Stimulated activated CD4-positive, alpha-beta T cell treated with anti-CD3 and anti-CD28 coated beads, Interleukin-12 subunit alpha, Interleukin-12 subunit beta, amount 100 ng/mL, for 24 hours (primary cell): Measurements from ENCODE around the gene ACTL10.
"Not testable (repeated sequence)": the region's sequence is repeated elsewhere in the genome, so short reads cannot be mapped to it uniquely, and the experiment has no call there.

Experiments used
- DNase-seq, 2 experiments: peaks; one replicate each; pipeline ENCODE4 v3.0.0-alpha.2; 2020; ENCODE audit warnings: low read depth in 2 of 2

ACTL10 gene

DNA sequence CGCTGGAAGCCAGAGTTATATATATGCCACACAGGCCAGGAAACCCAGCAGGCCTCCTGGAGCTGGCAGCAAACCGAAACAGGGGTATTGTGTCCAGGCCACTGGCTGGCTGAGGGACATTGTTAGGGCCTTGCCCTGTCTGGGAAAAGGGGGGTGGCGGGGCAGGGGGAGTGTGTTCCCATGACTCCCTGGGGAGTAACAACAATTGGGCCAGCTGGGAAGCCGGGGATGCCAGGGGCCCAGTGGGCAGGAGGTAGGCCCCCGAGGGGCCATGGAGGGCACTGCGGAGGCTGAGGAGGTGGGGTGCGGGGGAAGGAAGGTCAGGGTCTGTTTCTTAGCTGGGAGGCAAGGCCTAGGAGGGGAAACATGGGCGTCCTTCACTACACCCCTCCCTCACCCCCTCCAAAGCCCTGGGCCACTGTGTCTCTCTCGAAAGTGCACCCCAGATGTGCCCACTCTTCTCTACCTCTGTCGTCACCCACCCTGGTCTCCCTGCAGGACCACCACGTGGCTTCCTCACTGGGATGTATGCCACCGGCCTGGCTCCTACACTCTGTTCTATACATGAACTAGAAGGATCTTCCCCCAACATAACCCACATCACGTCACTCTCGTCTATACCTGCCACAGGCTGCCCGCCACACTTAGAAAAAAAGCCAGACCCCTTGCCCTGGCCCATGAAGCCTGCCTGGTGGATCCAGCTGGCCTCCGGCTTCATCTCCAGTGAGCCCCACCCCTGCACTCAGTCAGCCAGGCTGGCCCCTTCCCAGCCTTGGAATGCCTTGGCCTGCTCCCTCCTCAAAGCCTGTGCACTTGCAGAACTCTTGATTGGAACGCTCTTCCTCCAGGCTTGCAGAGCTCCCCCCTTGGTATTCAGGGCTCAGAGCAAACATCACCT, 27.2 kb downstream of the ACTL10 start:
- DNase-seq = no peak

DNA sequence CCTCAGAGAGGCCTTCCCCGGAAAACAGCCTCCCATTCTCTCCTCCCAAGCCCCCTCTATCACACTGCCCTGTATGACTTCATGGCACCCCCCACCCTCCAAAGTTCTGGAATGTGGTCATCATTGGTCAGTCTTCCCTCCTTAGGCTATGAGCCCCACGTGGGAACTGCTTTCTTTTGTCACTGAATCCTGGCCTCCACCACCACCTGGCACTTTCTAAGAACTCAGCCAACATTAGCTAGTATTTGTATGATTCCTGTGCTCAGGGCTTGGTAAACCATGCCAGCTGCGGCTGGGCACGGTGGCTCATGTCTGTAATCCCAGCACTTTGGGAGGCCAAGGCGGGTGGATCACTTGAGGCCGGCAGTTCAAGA, 27.9 kb downstream of the ACTL10 start:
- no peak for DNase-seq

GRCh38 chr20:33696448-33696847, 29.7 kb downstream of the ACTL10 start:
- no peak for DNase-seq

GRCh38 chr20:33697129-33697528, 30.4 kb downstream of the ACTL10 start:
- DNase-seq = no peak

DNA sequence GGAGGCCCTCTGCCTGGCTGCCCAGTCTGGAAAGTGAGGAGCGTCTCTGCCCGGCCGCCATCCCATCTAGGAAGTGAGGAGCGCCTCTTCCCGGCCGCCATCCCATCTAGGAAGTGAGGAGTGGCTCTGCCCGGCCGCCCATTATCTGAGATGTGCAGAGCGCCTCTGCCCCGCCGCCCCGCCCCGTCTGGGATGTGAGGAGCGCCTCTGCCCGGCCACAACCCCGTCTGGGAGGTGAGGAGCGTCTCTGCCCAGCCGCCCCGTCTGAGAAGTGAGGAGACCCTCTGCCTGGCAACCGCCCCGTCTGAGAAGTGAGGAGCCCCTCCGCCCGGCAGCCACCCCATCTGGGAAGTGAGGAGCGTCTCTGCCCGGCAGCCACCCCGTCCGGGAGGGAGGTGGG, 32.2 kb downstream of the ACTL10 start:
- DNase-seq = not testable (repeated sequence)

DNA sequence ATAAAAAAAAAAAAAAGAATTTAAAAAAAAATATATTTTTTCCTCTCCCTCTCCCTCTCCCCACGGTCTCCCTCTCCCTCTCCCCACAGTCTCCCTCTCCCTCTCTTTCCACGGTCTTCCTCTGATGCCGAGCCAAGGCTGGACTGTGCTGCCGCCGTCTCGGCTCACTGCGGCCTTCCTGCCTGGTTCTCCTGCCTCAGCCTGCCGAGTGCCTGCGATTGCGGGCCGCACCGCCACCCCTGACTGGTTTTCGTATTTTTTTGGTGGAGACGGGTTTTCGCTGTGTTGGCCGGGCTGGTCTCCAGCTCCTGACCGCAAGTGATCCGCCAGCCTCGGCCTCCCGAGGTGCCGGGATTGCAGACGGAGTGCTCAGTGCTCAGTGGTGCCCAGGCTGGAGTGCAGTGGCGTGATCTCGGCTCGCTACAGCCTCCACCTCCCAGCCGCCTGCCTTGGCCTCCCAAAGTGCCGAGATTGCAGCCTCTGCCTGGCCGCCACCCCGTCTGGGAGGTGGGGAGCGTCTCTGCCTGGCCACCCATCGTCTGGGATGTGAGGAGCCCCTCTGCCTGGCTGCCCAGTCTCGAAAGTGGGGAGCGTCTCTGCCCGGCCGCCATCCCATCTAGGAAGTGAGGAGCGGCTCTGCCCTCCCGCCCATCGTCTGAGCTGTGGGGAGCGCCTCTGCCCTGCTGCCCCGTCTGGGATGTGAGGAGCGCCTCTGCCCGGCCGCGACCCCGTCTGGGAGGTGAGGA, 34.1 kb downstream of the ACTL10 start:
- not testable (repeated sequence) for DNase-seq

GRCh38 chr20:33701629-33702450, 35.1 kb downstream of the ACTL10 start:
- no peak for DNase-seq

DNA sequence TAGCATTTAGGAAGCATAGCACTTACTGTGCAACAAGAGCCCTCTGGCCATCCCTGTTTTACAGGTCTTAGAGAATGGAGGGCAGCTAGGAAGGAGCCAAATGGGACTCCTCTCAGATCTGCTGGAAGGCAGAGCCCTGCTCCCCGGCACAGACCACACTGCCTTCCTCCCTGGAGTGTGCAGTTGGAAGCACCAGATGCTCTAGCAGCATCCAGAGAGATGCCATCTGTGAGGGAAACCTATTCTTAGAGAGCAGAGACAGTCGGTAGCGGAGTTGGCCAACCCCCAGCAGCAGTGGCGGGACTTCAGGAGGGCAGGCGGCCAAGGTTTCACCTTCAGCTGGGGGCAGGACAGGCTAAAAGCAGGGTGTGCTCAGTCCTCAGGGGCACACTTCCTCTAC, 36.1 kb downstream of the ACTL10 start:
- DNase-seq = no peak

DNA sequence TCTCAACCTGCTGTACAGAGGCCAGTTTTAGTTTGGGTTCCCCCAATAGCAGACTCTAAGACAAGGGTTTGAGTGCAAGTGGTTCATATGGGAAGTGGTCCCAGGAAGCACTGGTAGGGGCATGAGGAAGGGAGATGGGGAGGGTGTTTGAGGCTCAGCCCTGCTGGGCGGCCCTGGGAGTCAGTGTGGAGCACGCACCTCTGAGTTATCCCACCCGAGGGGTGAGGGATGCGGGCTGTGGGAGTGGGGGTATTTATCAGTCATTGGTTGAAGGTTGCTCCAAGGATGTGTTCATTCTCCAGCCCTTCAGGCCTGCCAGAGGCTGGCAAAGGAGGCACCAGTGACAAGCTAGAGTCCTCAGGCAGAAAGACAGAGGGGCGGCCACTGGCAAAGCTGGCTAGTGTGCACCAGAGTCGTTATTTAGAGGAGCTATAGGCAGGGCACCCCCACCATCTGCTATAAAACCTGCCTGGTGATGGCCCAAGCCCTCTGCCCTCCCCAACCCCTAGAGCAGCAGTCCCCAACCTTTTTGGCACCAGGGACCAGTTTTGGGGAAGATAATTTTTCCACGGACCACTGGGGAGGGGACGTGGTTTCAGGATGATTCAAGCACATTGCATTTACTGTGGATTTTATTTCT, 36.9 kb downstream of the ACTL10 start:
- no peak for DNase-seq

GRCh38 chr20:33704197-33704924, 37.6 kb downstream of the ACTL10 start:
- no peak for DNase-seq

DNA sequence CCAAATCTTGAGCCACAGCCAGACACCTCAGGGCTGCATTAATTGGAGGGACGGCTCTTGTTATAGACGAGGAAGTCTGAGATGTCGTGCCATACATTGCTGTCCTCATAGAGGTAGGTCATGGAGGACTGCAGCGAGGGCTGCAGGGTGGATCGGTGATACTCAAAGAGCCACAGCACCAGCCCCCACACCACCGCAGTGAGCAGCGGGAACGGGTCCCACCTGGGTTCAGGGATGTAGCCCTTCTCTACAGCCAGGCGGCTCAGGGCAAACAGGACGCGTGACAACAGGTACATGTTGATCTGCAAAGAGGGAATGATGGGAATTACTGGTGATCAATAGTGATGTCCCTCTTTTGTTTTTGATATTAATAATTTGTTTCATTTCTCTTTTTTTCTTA, 40.9 kb downstream of the ACTL10 start:
- no peak for DNase-seq

GRCh38 chr20:33709398-33709797, 42.7 kb downstream of the ACTL10 start:
- DNase-seq = no peak

- DNase-seq = no peak
Observed at GRCh38 chr20:33709905-33710541, 43.3 kb downstream of the ACTL10 start.

DNA sequence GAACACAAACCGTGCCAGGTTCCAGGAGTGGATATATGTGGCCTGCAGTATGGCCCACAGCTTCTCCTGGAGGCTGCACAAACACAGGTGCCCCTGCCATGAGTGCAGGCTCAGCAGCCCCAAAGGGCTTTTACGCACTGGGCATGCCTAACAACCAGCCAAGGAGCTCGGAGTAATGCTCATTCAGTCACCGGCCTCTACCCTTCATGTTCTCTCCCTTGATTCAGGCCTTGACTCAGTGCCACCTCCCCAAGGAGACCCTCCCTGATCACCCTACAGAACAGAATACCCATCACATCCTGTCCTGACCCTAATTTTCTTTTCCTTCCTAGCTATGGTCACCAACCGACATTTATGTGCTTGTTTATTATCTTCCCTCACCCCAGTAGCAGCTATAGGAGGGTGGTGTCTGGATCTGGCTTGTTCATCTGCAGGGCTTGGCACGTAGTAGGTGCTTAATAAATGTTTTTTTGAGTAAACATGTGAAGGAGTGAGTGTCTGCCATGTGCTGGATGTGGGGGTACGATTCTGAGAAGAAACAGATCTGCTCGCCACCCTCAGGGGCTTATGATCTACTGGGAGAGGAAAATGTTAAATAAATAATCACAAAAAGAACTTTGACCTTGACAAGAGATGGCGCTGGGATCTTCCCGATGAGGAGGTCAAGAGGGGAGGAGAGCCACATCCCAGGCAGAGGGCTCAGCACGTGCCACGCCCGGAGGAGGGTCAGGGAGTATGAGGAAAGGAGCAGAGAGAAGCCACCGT, 44.1 kb downstream of the ACTL10 start:
- no peak for DNase-seq

DNA sequence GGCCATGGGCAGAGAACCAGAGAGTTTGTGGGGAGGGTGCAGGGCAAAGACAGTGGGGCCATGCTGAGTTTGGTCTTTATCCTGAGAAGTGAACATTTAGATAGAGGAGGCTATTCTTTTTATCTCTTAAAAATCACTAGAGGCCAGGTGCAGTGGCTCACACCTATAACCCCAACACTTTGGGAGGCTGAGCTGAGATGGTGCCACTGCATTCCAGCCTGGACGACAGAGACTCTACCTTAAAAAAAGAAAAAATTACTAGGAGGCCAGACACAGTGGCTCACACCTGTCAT, 44.6 kb downstream of the ACTL10 start:
- DNase-seq = no peak

- no peak for DNase-seq
Observed at GRCh38 chr20:33713865-33714367, 47.2 kb downstream of the ACTL10 start.

- DNase-seq = no peak
Observed at GRCh38 chr20:33716498-33716897, 49.8 kb downstream of the ACTL10 start.
